ENCODE measurements around the gene RAD9A. TPM values are rescaled to one million over a fixed set of nuclear protein-coding genes. Genes with fewer than 3 reads are reported as not detected.

Gene RAD9A
- total and polyA plus RNA-seq, 9 of the 15 experiments (the other 6 are each of a cell fraction or from before 2014, with no cell fraction given) = 1.4 to 41.2 (median 16.1) TPM

GRCh38 chr11:67406969-67407687 lies 15.3 kb downstream of the RAD9A start (continued):
- TF ChIP-seq, protein P1, sequence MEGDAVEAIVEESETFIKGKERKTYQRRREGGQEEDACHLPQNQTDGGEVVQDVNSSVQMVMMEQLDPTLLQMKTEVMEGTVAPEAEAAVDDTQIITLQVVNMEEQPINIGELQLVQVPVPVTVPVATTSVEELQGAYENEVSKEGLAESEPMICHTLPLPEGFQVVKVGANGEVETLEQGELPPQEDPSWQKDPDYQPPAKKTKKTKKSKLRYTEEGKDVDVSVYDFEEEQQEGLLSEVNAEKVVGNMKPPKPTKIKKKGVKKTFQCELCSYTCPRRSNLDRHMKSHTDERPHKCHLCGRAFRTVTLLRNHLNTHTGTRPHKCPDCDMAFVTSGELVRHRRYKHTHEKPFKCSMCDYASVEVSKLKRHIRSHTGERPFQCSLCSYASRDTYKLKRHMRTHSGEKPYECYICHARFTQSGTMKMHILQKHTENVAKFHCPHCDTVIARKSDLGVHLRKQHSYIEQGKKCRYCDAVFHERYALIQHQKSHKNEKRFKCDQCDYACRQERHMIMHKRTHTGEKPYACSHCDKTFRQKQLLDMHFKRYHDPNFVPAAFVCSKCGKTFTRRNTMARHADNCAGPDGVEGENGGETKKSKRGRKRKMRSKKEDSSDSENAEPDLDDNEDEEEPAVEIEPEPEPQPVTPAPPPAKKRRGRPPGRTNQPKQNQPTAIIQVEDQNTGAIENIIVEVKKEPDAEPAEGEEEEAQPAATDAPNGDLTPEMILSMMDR (IDR thresholded peaks at IDR 0.05 in 2 of 3, conservative IDR thresholded peaks at IDR 0.05 in 1 of 3; ENCODE audit: insufficient read depth in 2 of 3, low read depth in 1 of 3, low read length in 3 of 3) = peak in 2 of 3 experiments; percentile 21 to 32; a peak in 3 of 6 replicates

GRCh38 chr11:67407688-67408163 lies 15.9 kb downstream of the RAD9A start:
- no peak for FAIRE-seq
- Histone ChIP-seq H3K27ac (ENCODE audit: extremely low read depth, low read depth, low read length) (no peak overlapping the region), H3K9ac (ENCODE audit: insufficient read depth in 1 of 2, low read depth in 2 of 2, low read length in 2 of 2) (peak overlapping the region in 1 of 2 experiments; percentile 79; a peak in 2 of 4 replicates), H3K9me1 (ENCODE audit: control insufficient read depth, insufficient read depth, low read length) (no peaks in the 10 kb centered on the region), H3K4me2 (ENCODE audit: insufficient read depth, low read length) (no peak overlapping the region), H3K4me1 (replicated peaks in 1 of 2; ENCODE audit: control insufficient read depth in 2 of 2, insufficient read depth in 2 of 2, low read length in 2 of 2) (peaks cover 15 to 78% of the 10 kb centered on the region in 2 experiments), H3K27me3 (ENCODE audit: control insufficient read depth in 2 of 2, insufficient read depth in 2 of 2, low read length in 2 of 2) (no peaks in the 10 kb centered on the region), H3K79me2 (ENCODE audit: control insufficient read depth, insufficient read depth, low read length) (no peaks in the 10 kb centered on the region), H3K9me3 (replicated peaks; ENCODE audit: control insufficient read depth, insufficient read depth, low read depth, low read length) (no peaks in the 10 kb centered on the region), H3K4me3 (no peak overlapping the region), H3K36me3 (ENCODE audit: control insufficient read depth, insufficient read depth, low read length) (no peaks in the 10 kb centered on the region), H4K20me1 (replicated peaks; ENCODE audit: control insufficient read depth, insufficient read depth, low read length) (no peaks in the 10 kb centered on the region), H2AFZ (ENCODE audit: low read depth, low read length) (no peak overlapping the region)
- no TSS peak for BruUV-seq (replicated peaks)
- TF ChIP-seq ELK1 (CRISPR knock-in tag; IDR thresholded peaks at IDR 0.05) (no peak), FOXK2 (conservative IDR thresholded peaks at IDR 0.05 in 1 of 2, IDR thresholded peaks at IDR 0.05 in 1 of 2; ENCODE audit: low read depth in 2 of 2) (no peak)
- CTCF ChIA-PET (ENCODE audit: low intra/inter-chr PET ratio) = interaction anchor here (0.6 kb wide), 1 partner anchor 9 kb away, joined by 3 read pairs; no protein-coding TSS in a partner anchor
- in situ Hi-C loops (cut with MboI) (no loop called here), intact Hi-C loops (cut with micrococcal nuclease) (no loop called here)
- POLR2A ChIA-PET = interaction anchor here (0.6 to 1.6 kb wide), 6 partner anchors 9 to 120 kb away, joined by 3 to 7 read pairs (median 4); no protein-coding TSS in a partner anchor
- no peak for ATAC-seq
- 39% methylated on average over 8 of the region's 12 CpGs for WGBS (ENCODE audit: insufficient coverage, low coverage, missing lambda C conversion rate)
- DNase-seq (ENCODE audit: extremely low read depth in 1 of 4, low spot score in 3 of 4) = no peak
